Measurements from ENCODE around the gene SLC35A3.
"Not testable (repeated sequence)": the region's sequence is repeated elsewhere in the genome, so short reads cannot be mapped to it uniquely, and the experiment has no call there.

SLC35A3 gene

DNA sequence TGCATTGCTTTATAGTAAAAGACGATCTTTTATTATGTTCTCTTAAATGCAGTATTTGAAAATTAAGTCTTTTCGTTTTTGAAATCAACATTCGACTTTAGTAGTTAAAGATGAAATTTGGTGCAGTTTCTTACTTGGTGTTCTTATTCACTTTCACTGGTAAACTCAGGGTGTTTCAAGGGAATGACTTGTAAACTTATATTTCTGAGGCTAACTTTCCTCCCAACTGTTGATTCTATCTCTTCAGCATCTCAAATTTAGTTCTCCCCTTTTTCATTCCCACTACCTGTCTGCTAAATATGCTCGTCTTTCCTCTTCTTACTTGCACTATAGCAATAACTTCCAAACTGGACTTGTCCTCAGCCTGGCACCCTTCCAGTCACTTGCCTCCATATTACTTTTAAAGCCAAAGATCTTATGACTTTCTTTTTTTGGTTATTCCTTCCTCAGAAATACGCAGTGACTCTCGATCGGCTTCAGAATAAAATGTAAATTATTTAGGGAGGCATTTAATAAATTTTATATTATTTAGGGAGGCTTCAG lies 988 bp downstream of the SLC35A3 start (continued):
- TF ChIP-seq, protein P1, sequence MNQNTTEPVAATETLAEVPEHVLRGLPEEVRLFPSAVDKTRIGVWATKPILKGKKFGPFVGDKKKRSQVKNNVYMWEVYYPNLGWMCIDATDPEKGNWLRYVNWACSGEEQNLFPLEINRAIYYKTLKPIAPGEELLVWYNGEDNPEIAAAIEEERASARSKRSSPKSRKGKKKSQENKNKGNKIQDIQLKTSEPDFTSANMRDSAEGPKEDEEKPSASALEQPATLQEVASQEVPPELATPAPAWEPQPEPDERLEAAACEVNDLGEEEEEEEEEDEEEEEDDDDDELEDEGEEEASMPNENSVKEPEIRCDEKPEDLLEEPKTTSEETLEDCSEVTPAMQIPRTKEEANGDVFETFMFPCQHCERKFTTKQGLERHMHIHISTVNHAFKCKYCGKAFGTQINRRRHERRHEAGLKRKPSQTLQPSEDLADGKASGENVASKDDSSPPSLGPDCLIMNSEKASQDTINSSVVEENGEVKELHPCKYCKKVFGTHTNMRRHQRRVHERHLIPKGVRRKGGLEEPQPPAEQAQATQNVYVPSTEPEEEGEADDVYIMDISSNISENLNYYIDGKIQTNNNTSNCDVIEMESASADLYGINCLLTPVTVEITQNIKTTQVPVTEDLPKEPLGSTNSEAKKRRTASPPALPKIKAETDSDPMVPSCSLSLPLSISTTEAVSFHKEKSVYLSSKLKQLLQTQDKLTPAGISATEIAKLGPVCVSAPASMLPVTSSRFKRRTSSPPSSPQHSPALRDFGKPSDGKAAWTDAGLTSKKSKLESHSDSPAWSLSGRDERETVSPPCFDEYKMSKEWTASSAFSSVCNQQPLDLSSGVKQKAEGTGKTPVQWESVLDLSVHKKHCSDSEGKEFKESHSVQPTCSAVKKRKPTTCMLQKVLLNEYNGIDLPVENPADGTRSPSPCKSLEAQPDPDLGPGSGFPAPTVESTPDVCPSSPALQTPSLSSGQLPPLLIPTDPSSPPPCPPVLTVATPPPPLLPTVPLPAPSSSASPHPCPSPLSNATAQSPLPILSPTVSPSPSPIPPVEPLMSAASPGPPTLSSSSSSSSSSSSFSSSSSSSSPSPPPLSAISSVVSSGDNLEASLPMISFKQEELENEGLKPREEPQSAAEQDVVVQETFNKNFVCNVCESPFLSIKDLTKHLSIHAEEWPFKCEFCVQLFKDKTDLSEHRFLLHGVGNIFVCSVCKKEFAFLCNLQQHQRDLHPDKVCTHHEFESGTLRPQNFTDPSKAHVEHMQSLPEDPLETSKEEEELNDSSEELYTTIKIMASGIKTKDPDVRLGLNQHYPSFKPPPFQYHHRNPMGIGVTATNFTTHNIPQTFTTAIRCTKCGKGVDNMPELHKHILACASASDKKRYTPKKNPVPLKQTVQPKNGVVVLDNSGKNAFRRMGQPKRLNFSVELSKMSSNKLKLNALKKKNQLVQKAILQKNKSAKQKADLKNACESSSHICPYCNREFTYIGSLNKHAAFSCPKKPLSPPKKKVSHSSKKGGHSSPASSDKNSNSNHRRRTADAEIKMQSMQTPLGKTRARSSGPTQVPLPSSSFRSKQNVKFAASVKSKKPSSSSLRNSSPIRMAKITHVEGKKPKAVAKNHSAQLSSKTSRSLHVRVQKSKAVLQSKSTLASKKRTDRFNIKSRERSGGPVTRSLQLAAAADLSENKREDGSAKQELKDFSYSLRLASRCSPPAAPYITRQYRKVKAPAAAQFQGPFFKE (tag by site-specific recombination; IDR thresholded peaks at IDR 0.05; ENCODE audit: borderline replicate concordance), result no peak
- TF ChIP-seq, protein P2, sequence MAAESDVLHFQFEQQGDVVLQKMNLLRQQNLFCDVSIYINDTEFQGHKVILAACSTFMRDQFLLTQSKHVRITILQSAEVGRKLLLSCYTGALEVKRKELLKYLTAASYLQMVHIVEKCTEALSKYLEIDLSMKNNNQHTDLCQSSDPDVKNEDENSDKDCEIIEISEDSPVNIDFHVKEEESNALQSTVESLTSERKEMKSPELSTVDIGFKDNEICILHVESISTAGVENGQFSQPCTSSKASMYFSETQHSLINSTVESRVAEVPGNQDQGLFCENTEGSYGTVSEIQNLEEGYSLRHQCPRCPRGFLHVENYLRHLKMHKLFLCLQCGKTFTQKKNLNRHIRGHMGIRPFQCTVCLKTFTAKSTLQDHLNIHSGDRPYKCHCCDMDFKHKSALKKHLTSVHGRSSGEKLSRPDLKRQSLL (tag by site-specific recombination; IDR thresholded peaks at IDR 0.05), result no peak
- TF ChIP-seq ZNF561 (tag by site-specific recombination; IDR thresholded peaks at IDR 0.05; ENCODE audit: borderline replicate concordance), result no peak

DNA sequence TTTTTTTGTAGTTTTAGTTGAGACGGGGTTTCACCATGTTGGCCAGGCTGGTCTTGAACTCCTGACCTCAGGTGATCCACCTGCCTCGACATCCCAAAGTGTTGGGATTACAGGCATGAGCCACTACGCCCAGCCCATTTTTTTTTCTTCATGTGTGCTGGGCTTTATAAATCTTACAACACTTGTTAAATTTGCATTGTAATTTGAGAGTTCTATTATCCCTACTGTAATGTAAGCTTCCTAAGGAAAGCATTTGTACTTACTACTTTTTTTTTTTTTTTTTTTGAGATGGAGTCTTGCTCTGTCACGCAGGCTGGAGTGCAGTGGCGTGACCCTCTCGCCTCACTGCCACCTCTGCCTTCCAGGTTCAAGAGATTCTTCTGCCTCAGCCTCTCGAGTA lies 2.3 kb downstream of the SLC35A3 start:
- H3K27ac ChIP-seq (ENCODE audit: extremely low read depth, low read depth, low read length); H3K4me3 ChIP-seq (ENCODE audit: low read depth, low read length); H3K4me1 ChIP-seq (ENCODE audit: control insufficient read depth, insufficient read depth, low read length); CTCF ChIA-PET; POLR2A ChIA-PET; H3K9me3 ChIP-seq (ENCODE audit: control insufficient read depth, insufficient read depth, low read depth, low read length): not testable (repeated sequence)
- peaks cover 11 to 17% of the 10 kb centered on the region in 2 experiments for H3K36me3 ChIP-seq (ENCODE audit: control insufficient read depth in 2 of 2, insufficient read depth in 1 of 2, low read length in 2 of 2)
- 0 out of 2 replicates have a peak, but pooled peaks have one; percentile 25 for TF ChIP-seq ZNF600 (tag by site-specific recombination; IDR thresholded peaks at IDR 0.05)
- TF ChIP-seq, protein P3, sequence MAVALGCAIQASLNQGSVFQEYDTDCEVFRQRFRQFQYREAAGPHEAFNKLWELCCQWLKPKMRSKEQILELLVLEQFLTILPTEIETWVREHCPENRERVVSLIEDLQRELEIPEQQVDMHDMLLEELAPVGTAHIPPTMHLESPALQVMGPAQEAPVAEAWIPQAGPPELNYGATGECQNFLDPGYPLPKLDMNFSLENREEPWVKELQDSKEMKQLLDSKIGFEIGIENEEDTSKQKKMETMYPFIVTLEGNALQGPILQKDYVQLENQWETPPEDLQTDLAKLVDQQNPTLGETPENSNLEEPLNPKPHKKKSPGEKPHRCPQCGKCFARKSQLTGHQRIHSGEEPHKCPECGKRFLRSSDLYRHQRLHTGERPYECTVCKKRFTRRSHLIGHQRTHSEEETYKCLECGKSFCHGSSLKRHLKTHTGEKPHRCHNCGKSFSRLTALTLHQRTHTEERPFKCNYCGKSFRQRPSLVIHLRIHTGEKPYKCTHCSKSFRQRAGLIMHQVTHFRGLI (tag by site-specific recombination; IDR thresholded peaks at IDR 0.05), result peak; percentile 96
- peak; percentile 45 for TF ChIP-seq OSR2 (tag by site-specific recombination; IDR thresholded peaks at IDR 0.05)

DNA sequence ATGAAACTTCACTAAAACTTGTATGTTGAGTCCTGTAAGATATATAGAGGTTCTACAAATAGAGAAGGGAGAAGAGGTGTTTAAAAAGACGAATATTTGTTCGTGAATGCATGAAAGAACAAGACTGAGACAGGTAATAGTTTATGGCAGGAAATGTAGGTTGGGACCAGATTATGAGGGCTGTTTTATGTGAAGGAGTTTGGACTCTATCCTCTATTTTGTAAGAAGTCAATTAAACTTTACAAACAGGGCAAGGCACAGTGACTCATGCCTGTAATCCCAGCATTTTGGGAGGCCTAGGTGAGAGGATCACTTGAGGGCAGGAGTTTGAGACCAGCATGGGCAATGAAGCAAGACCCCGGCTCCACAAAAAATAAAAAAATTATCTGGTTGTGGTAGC lies 5.7 kb downstream of the SLC35A3 start:
- Histone ChIP-seq H3K27ac (ENCODE audit: extremely low read depth, low read depth, low read length) (no peak overlapping the region), H3K4me3 (ENCODE audit: low read depth, low read length) (no peak overlapping the region), H3K36me3 (ENCODE audit: control insufficient read depth in 2 of 2, insufficient read depth in 1 of 2, low read length in 2 of 2) (peaks cover 14 to 17% of the 10 kb centered on the region in 2 experiments), H3K9me3 (ENCODE audit: control insufficient read depth, insufficient read depth, low read depth, low read length) (no peaks in the 10 kb centered on the region), H3K4me1 (ENCODE audit: control insufficient read depth, insufficient read depth, low read length) (no peaks in the 10 kb centered on the region; the same call in 1 of the 2 replicates)
- ChIA-PET POLR2A (no interaction called here), CTCF (interaction anchor here (0.5 to 0.6 kb wide), 2 partner anchors 148 to 275 kb away, joined by 3 read pairs; no protein-coding TSS in a partner anchor)
- TF ChIP-seq GLI4 (tag by site-specific recombination; IDR thresholded peaks at IDR 0.05), result no peak
- no peak for TF ChIP-seq SP3 (tag by site-specific recombination; IDR thresholded peaks at IDR 0.05)
- TF ChIP-seq REPIN1 (tag by site-specific recombination; IDR thresholded peaks at IDR 0.05; ENCODE audit: low read depth), result no peak
- TF ChIP-seq, protein P4, sequence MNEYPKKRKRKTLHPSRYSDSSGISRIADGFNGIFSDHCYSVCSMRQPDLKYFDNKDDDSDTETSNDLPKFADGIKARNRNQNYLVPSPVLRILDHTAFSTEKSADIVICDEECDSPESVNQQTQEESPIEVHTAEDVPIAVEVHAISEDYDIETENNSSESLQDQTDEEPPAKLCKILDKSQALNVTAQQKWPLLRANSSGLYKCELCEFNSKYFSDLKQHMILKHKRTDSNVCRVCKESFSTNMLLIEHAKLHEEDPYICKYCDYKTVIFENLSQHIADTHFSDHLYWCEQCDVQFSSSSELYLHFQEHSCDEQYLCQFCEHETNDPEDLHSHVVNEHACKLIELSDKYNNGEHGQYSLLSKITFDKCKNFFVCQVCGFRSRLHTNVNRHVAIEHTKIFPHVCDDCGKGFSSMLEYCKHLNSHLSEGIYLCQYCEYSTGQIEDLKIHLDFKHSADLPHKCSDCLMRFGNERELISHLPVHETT (tag by site-specific recombination; IDR thresholded peaks at IDR 0.05), result no peak
- TF ChIP-seq, protein P5, sequence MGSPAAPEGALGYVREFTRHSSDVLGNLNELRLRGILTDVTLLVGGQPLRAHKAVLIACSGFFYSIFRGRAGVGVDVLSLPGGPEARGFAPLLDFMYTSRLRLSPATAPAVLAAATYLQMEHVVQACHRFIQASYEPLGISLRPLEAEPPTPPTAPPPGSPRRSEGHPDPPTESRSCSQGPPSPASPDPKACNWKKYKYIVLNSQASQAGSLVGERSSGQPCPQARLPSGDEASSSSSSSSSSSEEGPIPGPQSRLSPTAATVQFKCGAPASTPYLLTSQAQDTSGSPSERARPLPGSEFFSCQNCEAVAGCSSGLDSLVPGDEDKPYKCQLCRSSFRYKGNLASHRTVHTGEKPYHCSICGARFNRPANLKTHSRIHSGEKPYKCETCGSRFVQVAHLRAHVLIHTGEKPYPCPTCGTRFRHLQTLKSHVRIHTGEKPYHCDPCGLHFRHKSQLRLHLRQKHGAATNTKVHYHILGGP (tag by site-specific recombination; IDR thresholded peaks at IDR 0.05), result no peak
- no peak for TF ChIP-seq GFI1B (tag by site-specific recombination; IDR thresholded peaks at IDR 0.05)
- TF ChIP-seq ZNF747 (tag by site-specific recombination; IDR thresholded peaks at IDR 0.05), result no peak
- no peak for TF ChIP-seq SCRT2 (tag by site-specific recombination; IDR thresholded peaks at IDR 0.05)
- no peak for TF ChIP-seq OVOL3 (tag by site-specific recombination; IDR thresholded peaks at IDR 0.05)
- TF ChIP-seq ZNF184 (tag by site-specific recombination; IDR thresholded peaks at IDR 0.05), result no peak
- TF ChIP-seq ZNF19 (tag by site-specific recombination; IDR thresholded peaks at IDR 0.05; ENCODE audit: low read depth), result no peak
- no peak for TF ChIP-seq ZNF791 (tag by site-specific recombination; IDR thresholded peaks at IDR 0.05)
